Measurements from ENCODE around the gene SERPINB5. TPM values are rescaled to one million over a fixed set of nuclear protein-coding genes. Genes with fewer than 3 reads are reported as not detected.

The SERPINB5 gene
- polyA plus RNA-seq, 2 of the 4 experiments (the other 2 are of a cell fraction): 0.08 to 0.12 TPM

DNA sequence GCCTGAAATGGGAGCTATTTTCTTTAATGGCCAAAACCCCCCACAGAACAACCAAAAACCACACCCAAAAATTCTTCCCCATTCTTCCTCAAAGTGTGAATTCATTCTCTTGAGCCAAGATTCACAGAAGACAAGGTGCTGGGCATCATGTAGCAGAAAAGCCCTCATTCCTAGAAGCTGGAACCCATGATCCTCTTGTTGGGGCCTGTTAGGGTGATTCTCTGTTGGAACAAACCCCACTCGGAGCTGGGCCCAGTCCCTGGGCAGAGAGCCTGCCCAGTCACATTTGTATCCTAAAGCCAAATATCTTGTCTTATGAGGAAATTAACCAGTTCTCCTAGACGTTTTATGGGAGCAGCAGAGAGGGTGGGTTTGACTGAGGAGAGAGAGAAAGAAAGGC, 31.7 kb upstream of the SERPINB5 start (continued):
- TF ChIP-seq FOSL2 (IDR thresholded peaks at IDR 0.05): no peak
- no peak for TF ChIP-seq FOSL2 (CRISPR knock-in tag; IDR thresholded peaks at IDR 0.05)
- TF ChIP-seq, protein P1, sequence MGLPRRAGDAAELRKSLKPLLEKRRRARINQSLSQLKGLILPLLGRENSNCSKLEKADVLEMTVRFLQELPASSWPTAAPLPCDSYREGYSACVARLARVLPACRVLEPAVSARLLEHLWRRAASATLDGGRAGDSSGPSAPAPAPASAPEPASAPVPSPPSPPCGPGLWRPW (IDR thresholded peaks at IDR 0.05): no peak
- TF ChIP-seq HMGXB4 (CRISPR knock-in tag; IDR thresholded peaks at IDR 0.05; ENCODE audit: borderline replicate concordance): no peak

DNA sequence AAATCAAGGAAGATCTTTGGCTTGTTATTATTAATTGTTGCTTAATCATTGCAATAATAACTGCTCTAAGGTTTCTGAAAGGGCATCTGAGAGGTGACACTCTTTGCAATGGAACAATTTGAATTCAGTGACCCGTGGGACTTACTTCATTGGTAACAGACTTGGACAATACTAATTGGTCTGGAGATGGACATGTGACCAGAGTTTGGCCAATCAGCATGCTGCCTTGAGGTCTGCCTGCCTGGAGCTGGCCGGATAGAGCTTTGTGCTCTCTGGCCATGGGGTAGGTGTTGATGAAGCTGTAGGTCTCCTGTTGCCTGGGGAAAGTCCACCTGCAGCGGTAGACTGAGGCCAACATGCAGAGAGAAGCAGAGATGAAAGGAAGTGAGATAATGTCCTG, 30.5 kb upstream of the SERPINB5 start:
- Histone ChIP-seq H3K4me2 (no peak overlapping the region), H3K4me3 (no peak overlapping the region), H3K4me1 (0 out of 3 replicates have a peak, but pooled peaks cover 3% of the 10 kb centered on the region), H3K9me3 (no peaks in the 10 kb centered on the region), H3K27ac (no peak overlapping the region)
- DNase-seq (ENCODE audit: low read depth in 1 of 2, low spot score in 1 of 2): no peak
- ChIA-PET CTCF (interaction anchor here (1.0 to 1.1 kb wide), 2 partner anchors 72 to 104 kb away, joined by 3 to 4 read pairs; no protein-coding TSS in a partner anchor), POLR2A (no interaction called here)
- no peak for FAIRE-seq
- peak; percentile 27; the same call in 1 of the 2 replicates for TF ChIP-seq USF2 (IDR thresholded peaks at IDR 0.05)
- no peak for TF ChIP-seq CHD4 (IDR thresholded peaks at IDR 0.05; ENCODE audit: borderline replicate concordance)
- 89% methylated on average over 3 of the region's 3 CpGs for WGBS (ENCODE audit: missing lambda C conversion rate)
- no peak for ATAC-seq

GRCh38 chr18:63447066-63447465, 29.7 kb upstream of the SERPINB5 start:
- 0 out of 3 replicates have a peak, but pooled peaks cover 3% of the 10 kb centered on the region for H3K4me1 ChIP-seq
- FAIRE-seq (no peak), DNase-seq (ENCODE audit: low read depth in 1 of 2, low spot score in 1 of 2) (no peak), ATAC-seq (no peak)
- no peak overlapping the region for H3K27ac ChIP-seq
- ChIA-PET CTCF (interaction anchor here (1.1 to 2.4 kb wide), 2 partner anchors 8 to 71 kb away, joined by 4 to 9 read pairs; no protein-coding TSS in a partner anchor), POLR2A (no interaction called here)
- 92% methylated on average over 5 of the region's 5 CpGs for WGBS (ENCODE audit: missing lambda C conversion rate)
- no peak overlapping the region for H3K4me2 ChIP-seq
- H3K4me3 ChIP-seq: no peak overlapping the region
- TF ChIP-seq MYC (IDR thresholded peaks at IDR 0.05; ENCODE audit: borderline replicate concordance, low read length) (no peak), BHLHE40 (IDR thresholded peaks at IDR 0.05; ENCODE audit: low read depth, low read length) (no peak), POLR2AphosphoS2 (conservative IDR thresholded peaks at IDR 0.05; ENCODE audit: low read length) (no peak), GATA3 (IDR thresholded peaks at IDR 0.05; ENCODE audit: borderline replicate concordance) (no peak), CBX2 (IDR thresholded peaks at IDR 0.05; ENCODE audit: borderline replicate concordance, low read depth) (no peak), RCOR1 (IDR thresholded peaks at IDR 0.05; ENCODE audit: low read depth, low read length) (no peak), KDM5A (IDR thresholded peaks at IDR 0.05) (no peak), CEBPB (IDR thresholded peaks at IDR 0.05) (no peak), ZFP36 (IDR thresholded peaks at IDR 0.05; ENCODE audit: borderline replicate concordance, partially characterized antibody) (no peak), CBX8 (IDR thresholded peaks at IDR 0.05) (no peak), HOXB13 (CRISPR knock-in tag; IDR thresholded peaks at IDR 0.05; ENCODE audit: low read depth) (no peak), ZNF302 (CRISPR knock-in tag; IDR thresholded peaks at IDR 0.05) (no peak), HMGXB4 (CRISPR knock-in tag; IDR thresholded peaks at IDR 0.05; ENCODE audit: borderline replicate concordance) (no peak), BCL3 (IDR thresholded peaks at IDR 0.05) (no peak), FOXS1 (CRISPR knock-in tag; IDR thresholded peaks at IDR 0.05) (no peak), EP300 (IDR thresholded peaks at IDR 0.05) (no peak)
- TF ChIP-seq, protein P1 (IDR thresholded peaks at IDR 0.05): no peak
- no peaks in the 10 kb centered on the region for H3K9me3 ChIP-seq

All from A549 (cell line).